ENCODE data around the gene FAM53B.
A peak's percentile ranks its signal among the peaks of the same experiment; 100 is the strongest.

The FAM53B gene

GRCh38 chr10:124667425-124668345 is 76.5 kb downstream of the FAM53B start:
- DNase-seq, result no peak

GRCh38 chr10:124666494-124666893 is 77.7 kb downstream of the FAM53B start:
- no peak for DNase-seq

- DNase-seq, result no peak
These were observed 78.2 kb downstream of the FAM53B start for GRCh38 chr10:124665980-124666379.

GRCh38 chr10:124665558-124665957 is 78.6 kb downstream of the FAM53B start:
- no peak for DNase-seq

- DNase-seq, result no peak
These were observed 79.1 kb downstream of the FAM53B start for GRCh38 chr10:124665091-124665490.

- DNase-seq, result no peak
These were observed 80.3 kb downstream of the FAM53B start for GRCh38 chr10:124663766-124664360.

GRCh38 chr10:124663228-124663627 is 81.0 kb downstream of the FAM53B start:
- no peak for DNase-seq

GRCh38 chr10:124661660-124662180 is 82.5 kb downstream of the FAM53B start:
- DNase-seq, result no peak

- DNase-seq, result no peak
These were observed 83.6 kb downstream of the FAM53B start for GRCh38 chr10:124660404-124661125.

- no peak for DNase-seq
These were observed 84.8 kb downstream of the FAM53B start for GRCh38 chr10:124659380-124659779.

- no peak for DNase-seq
These were observed 85.5 kb downstream of the FAM53B start for GRCh38 chr10:124658591-124659242.

GRCh38 chr10:124657806-124658205 is 86.4 kb downstream of the FAM53B start:
- peak in 1 of 56 donors; percentile 22 for DNase-seq

GRCh38 chr10:124656541-124656940 is 87.6 kb downstream of the FAM53B start:
- no peak for DNase-seq

GRCh38 chr10:124656113-124656490 is 88.1 kb downstream of the FAM53B start:
- no peak for DNase-seq

GRCh38 chr10:124655191-124656112 is 88.7 kb downstream of the FAM53B start:
- no peak for DNase-seq

GRCh38 chr10:124654686-124655085 is 89.5 kb downstream of the FAM53B start:
- no peak for DNase-seq

- peak in 2 of 56 donors; percentile 38 to 68 for DNase-seq
These were observed 90.1 kb downstream of the FAM53B start for GRCh38 chr10:124653811-124654651.

GRCh38 chr10:124653311-124653710 is 90.9 kb downstream of the FAM53B start:
- no peak for DNase-seq

- DNase-seq, result no peak
These were observed 91.5 kb downstream of the FAM53B start for GRCh38 chr10:124652701-124653100.

Measured in nucleus accumbens (tissue), 56 donors.